DND-41 (cell line): ENCODE measurements around the gene MAP4.

Source experiments
- CTCF ChIP-seq: IDR thresholded peaks from 2 replicates; pipeline ENCODE4 v1.5.1; 2012; ENCODE audit warnings: borderline replicate concordance, low read length, moderate library complexity, mild to moderate bottlenecking; ENCODE audit not compliant: poor library complexity, severe bottlenecking; ENCODE audit errors: extremely low read depth
- EZH2 ChIP-seq: IDR thresholded peaks from 3 replicates; pipeline ENCODE4 v1.6.1; 2012; ENCODE audit warnings: borderline replicate concordance, low read depth, mild to moderate bottlenecking, moderate library complexity, low read length, inconsistent platforms; ENCODE audit not compliant: severe bottlenecking

DNA sequence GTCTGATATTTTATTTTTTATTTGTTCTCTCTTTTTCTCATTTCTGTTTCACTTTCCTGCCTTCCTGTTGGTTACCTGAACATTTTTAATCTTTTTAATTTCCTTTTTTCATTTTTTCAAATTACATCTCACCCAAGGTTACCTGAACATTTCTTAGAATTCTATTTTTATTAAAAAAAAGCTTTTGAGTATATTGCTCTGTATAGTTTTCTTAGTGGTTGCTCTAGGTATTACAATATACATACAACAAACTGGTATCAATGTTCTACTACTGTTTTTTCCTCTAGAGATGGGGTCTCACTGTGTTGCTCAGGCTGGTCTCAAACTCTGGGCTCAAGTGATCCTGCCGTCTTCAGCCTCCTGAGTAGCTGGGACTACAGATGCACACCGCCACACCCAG, 133.9 kb downstream of the MAP4 start:
- peak; percentile 9 for TF ChIP-seq CTCF
- no peak for TF ChIP-seq EZH2
